ENCODE data around the gene FOXS1.
"Not testable (repeated sequence)": the region's sequence is repeated elsewhere in the genome, so short reads cannot be mapped to it uniquely, and the experiment has no call there.

The FOXS1 gene

GRCh38 chr20:31840906-31841816, 4.2 kb downstream of the FOXS1 start:
- no peak for DNase-seq (ENCODE audit: low read depth in 3 of 3, low spot score in 1 of 3)

- DNase-seq (ENCODE audit: low read depth in 3 of 3, low spot score in 1 of 3), result no peak
Observed at GRCh38 chr20:31839782-31840487, 5.5 kb downstream of the FOXS1 start.

GRCh38 chr20:31838646-31839292, 6.6 kb downstream of the FOXS1 start:
- DNase-seq (ENCODE audit: low read depth in 3 of 3, low spot score in 1 of 3), result no peak

GRCh38 chr20:31837896-31838397, 7.5 kb downstream of the FOXS1 start:
- no peak for DNase-seq (ENCODE audit: low read depth in 3 of 3, low spot score in 1 of 3)

- no peak for DNase-seq (ENCODE audit: low read depth in 3 of 3, low spot score in 1 of 3)
Observed at GRCh38 chr20:31836853-31837608, 8.4 kb downstream of the FOXS1 start.

GRCh38 chr20:31835977-31836852, 9.2 kb downstream of the FOXS1 start:
- no peak for DNase-seq (ENCODE audit: low read depth in 3 of 3, low spot score in 1 of 3)

- no peak for DNase-seq (ENCODE audit: low read depth in 3 of 3, low spot score in 1 of 3)
Observed at GRCh38 chr20:31835554-31835953, 9.8 kb downstream of the FOXS1 start.

GRCh38 chr20:31833931-31834521, 11.4 kb downstream of the FOXS1 start:
- no peak for DNase-seq (ENCODE audit: low read depth in 3 of 3, low spot score in 1 of 3)

- peak in 1 of 3 donors; percentile 58 for DNase-seq (ENCODE audit: low read depth in 3 of 3, low spot score in 1 of 3)
Observed at GRCh38 chr20:31833130-31833930, 12.1 kb downstream of the FOXS1 start.

GRCh38 chr20:31831771-31832306, 13.6 kb downstream of the FOXS1 start:
- DNase-seq (ENCODE audit: low read depth in 3 of 3, low spot score in 1 of 3), result no peak

- no peak for DNase-seq (ENCODE audit: low read depth in 3 of 3, low spot score in 1 of 3)
Observed at GRCh38 chr20:31831211-31831610, 14.2 kb downstream of the FOXS1 start.

- no peak for DNase-seq (ENCODE audit: low read depth in 3 of 3, low spot score in 1 of 3)
Observed at GRCh38 chr20:31830406-31830981, 14.9 kb downstream of the FOXS1 start.

GRCh38 chr20:31829731-31830130, 15.7 kb downstream of the FOXS1 start:
- no peak for DNase-seq (ENCODE audit: low read depth in 3 of 3, low spot score in 1 of 3)

- not testable (repeated sequence) for DNase-seq (ENCODE audit: low read depth in 3 of 3, low spot score in 1 of 3)
Observed at GRCh38 chr20:31828016-31828415, 17.4 kb downstream of the FOXS1 start.

GRCh38 chr20:31827059-31827458, 18.3 kb downstream of the FOXS1 start:
- no peak for DNase-seq (ENCODE audit: low read depth in 3 of 3, low spot score in 1 of 3)

- DNase-seq (ENCODE audit: low read depth in 3 of 3, low spot score in 1 of 3), result no peak
Observed at GRCh38 chr20:31826074-31826473, 19.3 kb downstream of the FOXS1 start.

GRCh38 chr20:31824554-31825313, 20.7 kb downstream of the FOXS1 start:
- no peak for DNase-seq (ENCODE audit: low read depth in 3 of 3, low spot score in 1 of 3)

All from stimulated activated CD4-positive, alpha-beta T cell treated with anti-CD3 and anti-CD28 coated beads, TNF-alpha, amount 100 ng/mL, for 1 hour (primary cell).